CD4-positive, alpha-beta T cell treated with Interleukin-15 for 1 hour (primary cell): Measurements from ENCODE around the gene TTC32.

ENCODE experiments used
- DNase-seq: peaks from one replicate; pipeline ENCODE4 v3.0.0-alpha.2; 2020

The TTC32 gene

DNA sequence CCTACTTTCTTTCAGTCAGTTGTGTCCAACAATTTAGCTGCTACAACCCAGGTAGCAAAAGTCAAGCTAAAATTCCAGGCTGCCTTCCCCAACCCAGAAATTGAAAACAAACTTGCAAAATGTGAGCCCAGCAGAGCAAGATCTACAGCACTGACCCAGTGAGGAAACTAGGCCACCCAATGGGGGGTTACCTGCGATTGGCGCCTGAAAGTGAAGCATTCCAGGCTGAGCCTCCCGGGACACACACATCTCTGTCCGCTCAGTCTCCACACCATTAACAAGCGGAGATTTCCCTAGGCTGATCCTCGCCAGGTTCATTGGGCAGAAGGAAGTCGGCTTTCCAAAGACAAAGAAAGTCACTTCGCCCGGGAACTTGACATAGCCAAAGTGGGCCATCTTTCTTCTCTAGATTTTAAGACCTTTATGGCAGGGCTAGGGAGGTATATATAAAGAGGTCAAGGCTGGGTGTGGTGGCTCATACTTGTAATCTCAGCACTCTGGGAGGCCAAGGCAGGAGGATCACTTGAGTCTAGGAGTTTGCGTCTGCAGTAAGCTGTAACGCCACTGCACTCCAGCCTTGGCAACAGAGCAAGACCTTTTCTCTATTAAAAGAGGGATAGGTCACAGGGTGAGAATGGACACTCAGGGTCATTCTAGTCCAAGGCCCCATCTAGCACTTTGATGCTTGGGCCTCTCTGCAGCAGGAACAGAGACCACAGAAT lies 53.6 kb downstream of the TTC32 start:
- DNase-seq = no peak

DNA sequence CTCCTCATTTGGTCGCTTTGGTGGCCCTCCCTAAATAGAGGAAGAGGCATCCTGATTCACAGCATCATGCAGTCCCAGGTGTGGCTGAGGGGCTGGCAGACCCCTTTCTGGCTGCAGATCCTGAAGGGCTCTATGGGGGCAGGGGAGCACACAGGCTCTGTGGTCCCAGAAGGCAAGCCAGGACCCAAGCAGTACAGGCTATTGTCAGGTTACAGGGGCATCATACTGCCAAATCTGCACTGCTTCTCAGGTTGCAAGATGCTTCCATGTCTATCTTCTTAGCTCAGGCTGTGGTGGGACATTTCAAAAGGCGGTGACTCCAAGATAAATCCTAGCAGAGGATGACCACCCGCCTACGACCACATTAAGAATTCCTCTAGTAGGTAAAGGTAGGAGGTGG lies 54.3 kb downstream of the TTC32 start:
- DNase-seq = no peak
